ENCODE results near the gene TAX1BP1. TPM values are rescaled to one million over a fixed set of nuclear protein-coding genes. Genes with fewer than 3 reads are reported as not detected.

The TAX1BP1 gene
- total and polyA plus RNA-seq, 8 donors: 81.0 to 107 (median 96.2) TPM

DNA sequence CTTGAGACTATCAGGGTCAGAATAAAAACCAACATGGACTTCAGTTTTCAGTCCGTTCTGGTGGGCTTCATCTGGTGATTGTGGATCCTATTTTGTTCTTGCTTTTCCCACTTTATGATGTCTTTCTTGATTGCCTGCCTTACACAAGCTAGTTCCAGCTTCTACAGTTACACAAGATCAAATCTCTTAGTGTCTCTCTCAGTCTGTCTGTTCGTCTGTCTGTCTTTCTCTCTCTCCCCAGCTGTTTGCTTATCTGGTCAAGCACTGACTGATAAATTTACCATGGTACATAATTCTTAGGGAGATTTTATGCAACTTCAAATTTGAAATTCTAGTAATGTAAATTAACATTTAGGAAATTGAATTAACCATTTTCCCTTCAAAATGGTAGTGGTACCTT is 35.8 kb downstream of the TAX1BP1 start:
- TF ChIP-seq, protein P1, sequence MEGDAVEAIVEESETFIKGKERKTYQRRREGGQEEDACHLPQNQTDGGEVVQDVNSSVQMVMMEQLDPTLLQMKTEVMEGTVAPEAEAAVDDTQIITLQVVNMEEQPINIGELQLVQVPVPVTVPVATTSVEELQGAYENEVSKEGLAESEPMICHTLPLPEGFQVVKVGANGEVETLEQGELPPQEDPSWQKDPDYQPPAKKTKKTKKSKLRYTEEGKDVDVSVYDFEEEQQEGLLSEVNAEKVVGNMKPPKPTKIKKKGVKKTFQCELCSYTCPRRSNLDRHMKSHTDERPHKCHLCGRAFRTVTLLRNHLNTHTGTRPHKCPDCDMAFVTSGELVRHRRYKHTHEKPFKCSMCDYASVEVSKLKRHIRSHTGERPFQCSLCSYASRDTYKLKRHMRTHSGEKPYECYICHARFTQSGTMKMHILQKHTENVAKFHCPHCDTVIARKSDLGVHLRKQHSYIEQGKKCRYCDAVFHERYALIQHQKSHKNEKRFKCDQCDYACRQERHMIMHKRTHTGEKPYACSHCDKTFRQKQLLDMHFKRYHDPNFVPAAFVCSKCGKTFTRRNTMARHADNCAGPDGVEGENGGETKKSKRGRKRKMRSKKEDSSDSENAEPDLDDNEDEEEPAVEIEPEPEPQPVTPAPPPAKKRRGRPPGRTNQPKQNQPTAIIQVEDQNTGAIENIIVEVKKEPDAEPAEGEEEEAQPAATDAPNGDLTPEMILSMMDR (IDR thresholded peaks at IDR 0.05): no peak
- H3K4me1 ChIP-seq: no peaks in the 10 kb centered on the region
- H3K36me3 ChIP-seq: peaks cover 0 to 20% of the 10 kb centered on the region in 2 donors
- ATAC-seq (no peak), DNase-seq (no peak)
- no peaks in the 10 kb centered on the region for H3K9me3 ChIP-seq
- intact Hi-C loops (cut with DNase I): no loop called here
- no peaks in the 10 kb centered on the region for H3K27me3 ChIP-seq
- H3K27ac ChIP-seq: no peak overlapping the region
- no peak overlapping the region for H3K4me3 ChIP-seq

DNA sequence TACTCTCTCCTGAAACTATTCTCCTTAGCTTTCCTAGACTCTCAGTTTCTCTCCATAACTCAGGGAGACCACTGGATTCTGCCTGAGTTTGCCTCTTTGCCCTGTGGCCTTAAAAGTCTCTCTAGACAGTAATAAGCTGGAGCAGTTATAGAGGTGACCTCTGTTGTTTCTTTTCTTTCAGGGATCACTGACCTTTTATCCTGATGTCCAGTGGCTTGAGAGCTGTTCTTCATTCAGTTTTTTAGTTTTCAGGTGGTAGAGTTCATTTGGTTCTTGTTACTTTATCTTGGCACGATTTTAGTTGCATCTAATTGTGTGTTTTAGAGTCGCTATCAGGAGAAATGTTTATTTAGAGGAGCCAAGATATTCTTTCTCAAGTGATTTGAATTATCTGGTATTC is 37.7 kb downstream of the TAX1BP1 start:
- intact Hi-C loops (cut with DNase I): no loop called here
- no peak for ATAC-seq

GRCh38 chr7:27779873-27780272 is 39.9 kb downstream of the TAX1BP1 start:
- Histone ChIP-seq H3K9me3 (no peaks in the 10 kb centered on the region), H3K27me3 (no peaks in the 10 kb centered on the region), H3K27ac (no peak overlapping the region), H3K36me3 (peaks cover 0 to 9% of the 10 kb centered on the region in 2 donors), H3K4me1 (peaks cover 0 to 11% of the 10 kb centered on the region in 2 donors), H3K4me3 (no peak overlapping the region)
- intact Hi-C loops (cut with DNase I): no loop called here
- DNase-seq (no peak), ATAC-seq (no peak)
- TF ChIP-seq, protein P1 (IDR thresholded peaks at IDR 0.05): no peak

More for the DNA sequence above, 37.7 kb downstream of the TAX1BP1 start:
- no peak for DNase-seq
- TF ChIP-seq, protein P1 (IDR thresholded peaks at IDR 0.05): no peak
- no peak overlapping the region for H3K4me3 ChIP-seq
- H3K4me1 ChIP-seq: no peaks in the 10 kb centered on the region
- H3K27ac ChIP-seq: no peak overlapping the region
- H3K9me3 ChIP-seq: no peaks in the 10 kb centered on the region
- H3K27me3 ChIP-seq: no peaks in the 10 kb centered on the region
- H3K36me3 ChIP-seq: peaks cover 0 to 8% of the 10 kb centered on the region in 2 donors

DNA sequence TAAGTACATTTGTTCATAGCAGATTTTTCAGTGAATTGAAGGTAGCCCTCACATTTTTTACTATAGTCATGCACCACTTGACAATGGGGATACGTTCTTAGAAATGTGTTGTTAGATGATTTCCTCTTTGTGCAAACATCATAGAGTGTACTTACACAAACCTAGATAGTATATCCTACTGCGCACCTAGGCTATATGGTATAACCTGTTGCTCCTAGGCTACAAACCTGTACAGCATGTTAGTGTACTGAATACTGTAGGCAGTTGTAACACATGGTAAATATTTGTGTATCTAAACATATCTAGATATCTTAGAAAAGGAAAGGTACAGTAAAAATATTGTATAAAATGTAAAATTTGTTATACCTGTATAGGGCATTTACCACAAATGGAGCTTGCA is 41.2 kb downstream of the TAX1BP1 start:
- ATAC-seq (no peak), DNase-seq (no peak)
- no peaks in the 10 kb centered on the region for H3K9me3 ChIP-seq
- H3K27ac ChIP-seq: no peak overlapping the region
- H3K4me1 ChIP-seq: peaks cover 0 to 11% of the 10 kb centered on the region in 2 donors
- intact Hi-C loops (cut with DNase I): no loop called here
- TF ChIP-seq, protein P1 (IDR thresholded peaks at IDR 0.05): no peak
- no peak overlapping the region for H3K4me3 ChIP-seq
- H3K36me3 ChIP-seq: peaks cover 0 to 23% of the 10 kb centered on the region in 2 donors
- no peaks in the 10 kb centered on the region for H3K27me3 ChIP-seq

DNA sequence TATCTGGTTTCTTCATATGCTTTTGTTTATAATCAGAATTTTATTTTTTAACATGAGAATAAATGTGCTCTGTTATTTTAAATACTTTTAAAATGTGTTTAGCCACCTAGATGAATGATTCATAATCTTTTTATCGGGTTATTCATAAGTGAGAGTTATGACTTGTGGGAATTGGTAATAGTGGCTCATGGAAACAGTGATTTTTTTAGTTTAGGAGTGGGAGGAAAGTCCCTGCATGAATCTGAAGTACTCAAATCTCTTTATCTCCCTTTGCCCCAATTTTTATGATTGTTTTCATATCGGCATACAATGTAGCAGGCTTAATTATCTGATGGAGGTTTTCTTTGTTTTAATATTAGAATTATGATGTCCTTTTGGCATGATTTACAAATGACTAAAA is 42.9 kb downstream of the TAX1BP1 start:
- Histone ChIP-seq H3K9me3 (no peaks in the 10 kb centered on the region), H3K27me3 (no peaks in the 10 kb centered on the region), H3K4me1 (peaks cover 0 to 11% of the 10 kb centered on the region in 2 donors), H3K27ac (no peak overlapping the region), H3K4me3 (no peak overlapping the region), H3K36me3 (peaks cover 0 to 39% of the 10 kb centered on the region in 2 donors)
- ATAC-seq: no peak
- no peak for DNase-seq
- TF ChIP-seq, protein P1 (IDR thresholded peaks at IDR 0.05): no peak
- intact Hi-C loops (cut with DNase I): no loop called here
